D721Med (cell line): ENCODE measurements around the gene RBM38.

Source experiments
- DNase-seq: peaks from one replicate; pipeline ENCODE4 v3.0.0; 2011; ENCODE audit warnings: low spot score; ENCODE audit not compliant: insufficient read length
- FAIRE-seq: peaks from 2 replicates; lab custom pipeline; 2011; peaks lifted over from hg19 to GRCh38; lab: Jason Lieb, UNC
- CTCF ChIP-seq: IDR thresholded peaks from 2 replicates; pipeline ENCODE4 v1.5.1; 2012; ENCODE audit warnings: mild to moderate bottlenecking, control low read depth; ENCODE audit not compliant: insufficient read depth; ENCODE audit errors: missing control alignments

The RBM38 gene

GRCh38 chr20:57444394-57445048 is 53.3 kb downstream of the RBM38 start:
- FAIRE-seq (no peak), DNase-seq (no peak)
- no peak for TF ChIP-seq CTCF

- FAIRE-seq, result no peak
- no peak for TF ChIP-seq CTCF
- DNase-seq, result no peak
These were observed 54.1 kb downstream of the RBM38 start for GRCh38 chr20:57445298-57445697.

- DNase-seq, result no peak
- FAIRE-seq, result no peak
These were observed 54.6 kb downstream of the RBM38 start for GRCh38 chr20:57445774-57446173.

GRCh38 chr20:57448764-57449354 is 57.7 kb downstream of the RBM38 start:
- TF ChIP-seq CTCF, result no peak
- no peak for DNase-seq
- no peak for FAIRE-seq

More at GRCh38 chr20:57445774-57446173, 54.6 kb downstream of the RBM38 start:
- TF ChIP-seq CTCF, result no peak

GRCh38 chr20:57449398-57450354 is 58.5 kb downstream of the RBM38 start:
- FAIRE-seq, result no peak
- no peak for DNase-seq
- TF ChIP-seq CTCF, result no peak

GRCh38 chr20:57450419-57450818 is 59.2 kb downstream of the RBM38 start:
- DNase-seq, result no peak
- no peak for FAIRE-seq
- no peak for TF ChIP-seq CTCF
